Measurements from ENCODE around the gene PRPF38B. TPM values are rescaled to one million over a fixed set of nuclear protein-coding genes. Genes with fewer than 3 reads are reported as not detected.

Gene PRPF38B
- total RNA-seq, 2 donors from 2014 or later, result 28.3 to 29.3 TPM

- ATAC-seq (no peak), DNase-seq (no peak)
- H3K27ac ChIP-seq, result peak overlapping the region in 2 of 4 donors; percentile 18 to 46
- H3K4me1 ChIP-seq, result peaks cover 9% of the 10 kb centered on the region
- no peak overlapping the region for H3K4me3 ChIP-seq
- H3K27me3 ChIP-seq, result no peaks in the 10 kb centered on the region
- WGBS, 2 donors, result 56 to 66% methylated on average over 5 of the region's 5 CpGs
- no peak for TF ChIP-seq POLR2A (IDR thresholded peaks at IDR 0.05)
- TF ChIP-seq CTCF (IDR thresholded peaks at IDR 0.05), result no peak
- H3K9me3 ChIP-seq, result no peaks in the 10 kb centered on the region
- H3K36me3 ChIP-seq (replicated peaks in 1 of 2; ENCODE audit: insufficient read depth in 1 of 2, low read depth in 2 of 2), result no peaks in the 10 kb centered on the region
- intact Hi-C loops (cut with DNase I), result no loop called here
Measured at GRCh38 chr1:108715932-108716331, 23.8 kb downstream of the PRPF38B start.

GRCh38 chr1:108716437-108717230, 24.5 kb downstream of the PRPF38B start:
- TF ChIP-seq CTCF (IDR thresholded peaks at IDR 0.05) (no peak), POLR2A (IDR thresholded peaks at IDR 0.05) (no peak)
- peaks cover 9% of the 10 kb centered on the region for H3K4me1 ChIP-seq
- no peak overlapping the region for H3K4me3 ChIP-seq
- H3K9me3 ChIP-seq, result no peaks in the 10 kb centered on the region
- H3K27me3 ChIP-seq, result no peaks in the 10 kb centered on the region
- peak overlapping the region in 2 of 4 donors; percentile 26 to 30 for H3K27ac ChIP-seq
- H3K36me3 ChIP-seq (replicated peaks in 1 of 2; ENCODE audit: insufficient read depth in 1 of 2, low read depth in 2 of 2), result no peaks in the 10 kb centered on the region
- intact Hi-C loops (cut with DNase I), result no loop called here
- DNase-seq (no peak), ATAC-seq (peak; percentile 47)
- 55 to 60% methylated on average over 2 of the region's 2 CpGs for WGBS, 2 donors

- no peaks in the 10 kb centered on the region for H3K36me3 ChIP-seq (replicated peaks in 1 of 2; ENCODE audit: insufficient read depth in 1 of 2, low read depth in 2 of 2)
- no peak overlapping the region for H3K27ac ChIP-seq
- H3K4me1 ChIP-seq, result peaks cover 9% of the 10 kb centered on the region
- DNase-seq (no peak), ATAC-seq (no peak)
- intact Hi-C loops (cut with DNase I), result no loop called here
- TF ChIP-seq POLR2A (IDR thresholded peaks at IDR 0.05) (no peak), CTCF (IDR thresholded peaks at IDR 0.05) (no peak)
- WGBS, 2 donors, result 85 to 86% methylated on average over 7 to 9 of the region's 9 CpGs
- no peaks in the 10 kb centered on the region for H3K27me3 ChIP-seq
- no peak overlapping the region for H3K4me3 ChIP-seq
- H3K9me3 ChIP-seq, result no peaks in the 10 kb centered on the region
Measured at GRCh38 chr1:108717774-108718316, 25.7 kb downstream of the PRPF38B start.

GRCh38 chr1:108718927-108719655, 27.0 kb downstream of the PRPF38B start:
- ATAC-seq, result no peak
- Histone ChIP-seq H3K4me3 (no peak overlapping the region), H3K27me3 (no peaks in the 10 kb centered on the region), H3K36me3 (replicated peaks in 1 of 2; ENCODE audit: insufficient read depth in 1 of 2, low read depth in 2 of 2) (no peaks in the 10 kb centered on the region), H3K27ac (no peak overlapping the region), H3K9me3 (no peaks in the 10 kb centered on the region), H3K4me1 (peaks cover 9% of the 10 kb centered on the region)
- DNase-seq, result no peak
- intact Hi-C loops (cut with DNase I), result no loop called here
- 48 to 64% methylated on average over 6 of the region's 6 CpGs for WGBS, 2 donors
- no peak for TF ChIP-seq CTCF (IDR thresholded peaks at IDR 0.05)
- no peak for TF ChIP-seq POLR2A (IDR thresholded peaks at IDR 0.05)

Data from body of pancreas (tissue), 4 donors.